HG02943 (cell line): ENCODE results near the gene ELFN2.

Experiments used
- ATAC-seq: cut with Tn5 transposase; IDR thresholded peaks from one replicate; pipeline ENCODE4 v1.9.1; 2021; ENCODE audit warnings: mild to moderate bottlenecking, low read depth, moderate library complexity; ENCODE audit not compliant: unreplicated experiment

ELFN2 gene

GRCh38 chr22:37365950-37366349 lies 61.3 kb downstream of the ELFN2 start:
- no peak for ATAC-seq

GRCh38 chr22:37363261-37363992 lies 63.9 kb downstream of the ELFN2 start:
- ATAC-seq: no peak

DNA sequence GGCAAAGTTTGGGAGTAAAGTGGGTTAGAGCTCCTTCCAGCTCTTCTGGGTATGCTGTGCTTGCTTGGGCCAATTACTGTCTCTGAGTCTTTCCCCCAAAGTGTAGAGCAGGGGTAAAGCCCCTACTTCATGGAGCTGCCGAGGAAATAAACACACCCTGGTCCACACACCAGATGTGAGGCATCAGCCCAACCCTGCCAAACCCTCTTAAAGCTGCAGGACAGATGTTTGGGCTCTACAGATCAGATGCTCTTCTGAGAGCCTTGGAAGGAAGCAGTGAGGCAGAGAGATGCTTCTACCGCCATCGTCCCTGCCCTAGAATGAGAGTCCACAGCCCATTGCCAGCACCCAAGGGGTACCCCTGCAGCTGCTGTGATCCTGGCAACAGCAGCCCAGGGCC lies 64.7 kb downstream of the ELFN2 start:
- no peak for ATAC-seq

- no peak for ATAC-seq
Observed at GRCh38 chr22:37358917-37359316, 68.4 kb downstream of the ELFN2 start.

DNA sequence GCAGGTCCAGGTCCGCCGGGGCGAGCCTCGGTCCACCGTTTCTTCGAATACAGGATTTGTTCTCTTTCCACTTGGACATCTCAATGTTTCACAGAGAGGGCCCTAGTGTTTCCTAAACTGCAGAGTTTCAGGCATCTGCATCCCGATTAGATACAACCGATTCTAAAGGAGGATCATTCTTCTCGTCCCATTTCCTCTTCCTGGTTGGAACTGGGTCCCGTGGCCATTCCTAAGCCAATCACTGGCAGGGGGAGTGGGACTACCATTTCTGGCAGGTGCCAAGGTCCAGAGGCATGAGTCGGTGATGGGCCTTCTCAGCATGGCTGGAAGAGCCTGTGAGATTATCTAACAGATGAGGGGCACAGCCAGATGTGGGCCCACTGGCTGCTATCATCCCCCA lies 68.9 kb downstream of the ELFN2 start:
- no peak for ATAC-seq

GRCh38 chr22:37357446-37358075 lies 69.7 kb downstream of the ELFN2 start:
- no peak for ATAC-seq

GRCh38 chr22:37356922-37357321 lies 70.4 kb downstream of the ELFN2 start:
- ATAC-seq: no peak

- ATAC-seq: no peak
Observed at GRCh38 chr22:37355174-37355573, 72.1 kb downstream of the ELFN2 start.

GRCh38 chr22:37354670-37355069 lies 72.6 kb downstream of the ELFN2 start:
- ATAC-seq: no peak

DNA sequence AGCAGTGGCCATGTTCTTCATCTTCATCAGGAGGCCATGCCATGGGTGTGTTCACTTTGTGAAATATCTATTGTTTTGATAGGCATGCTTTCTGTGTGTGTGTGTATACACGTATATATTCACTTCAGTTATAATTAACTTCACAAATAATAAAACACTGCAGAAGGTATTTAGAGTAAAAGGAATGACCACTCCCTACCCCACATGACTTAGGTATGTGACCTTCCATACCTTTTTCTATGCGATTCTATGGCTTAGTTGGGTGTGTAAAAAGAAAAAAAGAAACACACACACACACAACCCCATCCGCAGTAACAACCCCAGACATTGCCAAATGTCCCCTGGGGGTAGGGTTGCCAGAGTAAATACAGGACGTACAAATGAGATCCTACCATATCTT lies 73.0 kb downstream of the ELFN2 start:
- no peak for ATAC-seq

DNA sequence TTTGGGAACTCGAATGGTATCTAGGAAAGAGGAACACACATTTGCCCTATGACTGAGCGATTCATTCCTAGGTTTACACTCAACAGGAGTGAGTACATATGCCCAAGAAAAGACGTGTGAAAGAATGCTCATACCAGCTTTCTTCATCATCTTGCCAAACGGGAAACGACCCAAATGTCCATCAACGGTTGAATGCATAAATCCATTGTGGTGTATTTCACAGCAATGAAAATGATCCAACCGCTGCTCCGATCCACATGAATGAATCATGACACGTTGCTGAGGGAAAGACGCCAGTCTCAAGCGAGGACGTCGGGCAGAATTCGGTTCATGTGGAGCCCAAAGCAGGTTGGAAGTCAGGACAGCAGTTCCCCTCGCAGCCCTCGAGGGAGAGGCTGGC lies 73.4 kb downstream of the ELFN2 start:
- no peak for ATAC-seq

GRCh38 chr22:37352481-37352880 lies 74.8 kb downstream of the ELFN2 start:
- no peak for ATAC-seq

DNA sequence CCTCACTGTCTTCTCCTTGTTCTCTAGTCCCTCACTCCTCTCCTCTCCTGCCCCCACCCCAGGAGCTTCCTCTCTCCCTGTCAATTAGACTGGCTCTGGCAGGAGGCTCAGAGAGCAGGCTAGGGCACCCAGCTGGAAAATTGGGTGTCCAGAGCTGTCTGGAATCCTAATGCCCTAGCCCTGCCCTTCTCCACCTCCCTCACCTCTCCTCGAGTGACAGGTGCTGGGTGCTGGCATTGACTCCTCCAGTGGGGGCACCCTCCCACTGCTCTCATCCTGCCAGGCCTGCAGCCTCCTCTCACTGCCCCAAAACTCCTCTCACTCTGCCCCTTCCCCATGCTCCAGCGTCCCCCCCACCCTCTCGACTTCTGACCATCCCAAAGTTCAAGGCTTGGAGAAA lies 76.0 kb downstream of the ELFN2 start:
- no peak for ATAC-seq

DNA sequence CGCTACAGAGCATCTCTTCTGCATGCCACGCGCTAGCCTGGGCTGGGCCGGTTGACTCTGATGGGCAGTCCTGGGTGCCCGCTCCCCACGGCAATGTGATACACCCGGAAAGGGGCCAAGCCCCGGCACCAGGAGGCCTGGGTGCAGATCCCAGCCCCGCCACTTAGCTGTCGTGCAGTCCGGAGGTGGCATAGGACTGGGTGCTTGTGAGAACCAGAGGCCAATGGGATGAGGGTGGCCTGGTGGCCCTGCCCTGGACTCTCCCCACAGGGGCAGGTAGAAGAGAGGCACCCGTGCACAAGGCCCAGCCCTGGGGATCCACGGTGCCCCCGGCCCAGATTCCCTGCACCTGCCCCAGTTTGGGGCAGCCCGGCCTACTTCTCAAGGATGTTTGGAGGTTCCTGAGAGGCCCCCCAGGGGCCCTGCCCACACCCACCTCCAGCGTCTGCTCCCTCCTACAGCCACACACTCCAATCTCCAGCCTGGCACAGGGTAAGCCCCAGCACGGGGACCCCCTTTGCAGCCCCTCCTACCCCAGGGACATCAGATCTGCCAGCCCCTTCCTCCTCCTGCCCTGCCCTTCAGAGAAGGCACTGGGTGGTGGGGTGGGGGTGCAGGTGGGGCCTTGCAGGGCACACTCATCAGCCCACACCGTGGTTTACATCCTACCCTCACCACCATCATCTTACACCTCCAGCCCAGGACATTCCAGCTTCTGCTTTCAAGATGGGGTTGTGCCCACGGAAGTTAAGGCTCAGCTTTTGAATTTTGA lies 78.0 kb downstream of the ELFN2 start:
- no peak for ATAC-seq

- ATAC-seq: no peak
Observed at GRCh38 chr22:37346505-37346895, 80.8 kb downstream of the ELFN2 start.

- no peak for ATAC-seq
Observed at GRCh38 chr22:37345863-37346504, 81.3 kb downstream of the ELFN2 start.

DNA sequence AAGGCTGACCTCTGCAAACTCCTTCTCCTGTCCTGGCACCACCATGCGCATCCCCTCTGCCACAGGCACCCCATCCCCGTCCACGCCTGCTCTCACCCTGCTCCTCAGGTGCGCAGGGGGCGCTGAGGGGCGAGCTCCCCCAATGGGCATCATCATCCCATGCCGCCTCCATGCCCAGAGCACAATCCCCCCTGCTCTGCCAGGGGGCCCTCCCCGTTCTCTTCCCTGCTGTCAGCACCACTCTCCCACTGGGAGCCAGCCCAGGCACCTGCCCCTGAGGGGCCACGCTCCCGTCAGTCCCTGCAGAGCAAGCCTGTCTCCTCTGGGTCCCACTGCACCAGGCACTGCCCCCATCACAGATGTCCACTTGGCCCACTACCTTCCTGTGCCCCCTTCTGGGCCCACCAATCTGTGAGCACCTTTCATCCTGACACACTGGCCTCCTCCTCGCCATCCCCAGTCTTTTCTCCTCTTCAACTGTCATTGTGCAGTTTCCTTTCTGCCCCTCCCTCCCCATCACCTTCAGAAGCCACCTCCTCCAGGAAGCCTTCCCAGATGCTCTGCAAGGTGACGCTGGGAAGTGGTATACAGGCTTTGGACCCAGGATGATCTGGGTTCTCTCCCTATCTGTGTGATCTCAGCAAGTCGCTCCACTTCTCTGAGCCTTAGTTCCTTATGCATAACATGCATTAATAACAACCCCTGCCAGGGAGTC lies 82.4 kb downstream of the ELFN2 start:
- no peak for ATAC-seq

DNA sequence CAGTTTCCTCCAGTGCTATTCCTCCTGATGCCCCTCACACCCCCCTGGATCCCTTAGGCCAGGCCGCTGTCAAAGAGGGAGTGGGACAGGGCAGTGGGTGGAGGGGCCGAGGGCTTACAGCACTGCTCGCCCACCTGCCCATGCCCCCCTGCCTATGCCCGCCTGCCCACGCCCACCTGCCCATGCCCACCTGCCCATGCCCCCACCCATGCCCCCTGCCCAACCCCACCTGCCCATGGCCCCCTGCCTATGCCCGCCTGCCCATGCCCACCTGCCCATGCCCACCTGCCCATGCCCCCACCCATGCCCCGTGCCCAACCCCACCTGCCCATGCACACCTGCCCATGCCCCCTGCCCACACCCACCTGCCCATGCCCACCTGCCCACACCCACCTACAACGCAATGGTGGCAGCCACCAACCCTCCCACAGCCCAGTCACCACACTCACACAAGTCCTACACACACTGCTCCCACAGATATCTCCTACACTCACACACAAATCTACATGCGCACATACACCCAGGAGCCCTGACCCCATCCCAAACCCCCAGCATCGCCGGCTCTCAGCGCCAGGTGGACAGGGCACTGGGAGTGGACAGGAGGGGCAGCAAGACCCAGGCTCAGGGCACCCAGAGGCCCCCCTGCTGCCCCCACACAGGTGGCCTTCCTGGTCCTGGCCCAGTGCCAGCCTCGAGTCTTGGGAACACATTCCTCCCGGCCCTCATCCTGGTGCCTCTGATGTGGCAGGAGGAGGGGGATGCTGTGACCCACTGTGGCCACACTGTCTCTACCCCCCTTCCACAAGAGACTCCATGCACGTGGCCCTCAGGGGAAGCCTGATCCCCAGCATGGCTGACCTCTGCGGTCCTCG lies 83.2 kb downstream of the ELFN2 start:
- ATAC-seq: no peak

- no peak for ATAC-seq
Observed at GRCh38 chr22:37343348-37343747, 83.9 kb downstream of the ELFN2 start.

DNA sequence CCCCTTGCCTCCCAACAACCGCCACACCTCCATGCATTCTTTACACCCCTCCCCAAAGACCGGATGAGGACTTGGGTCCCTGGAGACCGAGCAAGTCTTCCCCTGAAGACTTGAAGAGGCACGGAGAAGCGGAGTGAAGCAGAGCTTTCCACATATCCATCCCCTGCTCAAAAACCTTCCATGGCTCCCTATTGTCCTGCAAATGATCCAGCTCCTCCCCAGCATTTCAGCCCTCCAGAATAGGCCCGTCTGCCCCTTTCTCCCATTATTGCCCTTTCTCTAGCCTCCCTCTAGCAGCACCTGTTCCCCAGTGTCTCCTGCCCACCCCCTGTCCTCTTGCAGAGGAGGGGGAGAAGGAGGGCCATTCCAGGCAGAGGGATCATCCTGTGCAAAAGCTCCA lies 85.2 kb downstream of the ELFN2 start:
- no peak for ATAC-seq
